GM12874 (cell line): ENCODE data around the gene SLC4A1.

Source experiments
- TF ChIP-seq, protein P1 (sequence below): IDR thresholded peaks from 2 replicates; pipeline ENCODE4 v1.5.1; 2011; ENCODE audit warnings: low read depth, mild to moderate bottlenecking, control low read depth, low read length, moderate library complexity; ENCODE audit not compliant: insufficient read depth

The SLC4A1 gene

DNA sequence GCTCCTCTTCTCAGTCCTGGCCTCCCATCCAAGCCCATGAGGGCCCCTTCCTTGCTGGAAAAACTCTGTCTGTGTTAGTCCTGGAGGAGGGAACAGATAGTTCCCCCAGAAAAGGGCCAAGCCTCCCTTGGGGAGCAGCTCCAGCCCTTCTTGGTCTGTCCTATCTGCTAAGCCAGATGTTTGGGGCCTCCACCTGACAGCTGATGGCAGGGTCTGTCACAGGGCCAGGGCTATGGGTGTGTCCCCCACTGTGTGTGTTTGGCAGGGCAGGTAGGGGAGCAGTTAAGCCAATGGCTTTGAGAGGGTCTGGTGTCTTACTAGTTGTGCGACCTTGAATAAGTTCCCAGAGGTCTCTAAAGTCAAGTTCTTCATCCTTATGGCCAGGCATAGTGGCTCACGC is 13.6 kb upstream of the SLC4A1 start:
- TF ChIP-seq, protein P1, sequence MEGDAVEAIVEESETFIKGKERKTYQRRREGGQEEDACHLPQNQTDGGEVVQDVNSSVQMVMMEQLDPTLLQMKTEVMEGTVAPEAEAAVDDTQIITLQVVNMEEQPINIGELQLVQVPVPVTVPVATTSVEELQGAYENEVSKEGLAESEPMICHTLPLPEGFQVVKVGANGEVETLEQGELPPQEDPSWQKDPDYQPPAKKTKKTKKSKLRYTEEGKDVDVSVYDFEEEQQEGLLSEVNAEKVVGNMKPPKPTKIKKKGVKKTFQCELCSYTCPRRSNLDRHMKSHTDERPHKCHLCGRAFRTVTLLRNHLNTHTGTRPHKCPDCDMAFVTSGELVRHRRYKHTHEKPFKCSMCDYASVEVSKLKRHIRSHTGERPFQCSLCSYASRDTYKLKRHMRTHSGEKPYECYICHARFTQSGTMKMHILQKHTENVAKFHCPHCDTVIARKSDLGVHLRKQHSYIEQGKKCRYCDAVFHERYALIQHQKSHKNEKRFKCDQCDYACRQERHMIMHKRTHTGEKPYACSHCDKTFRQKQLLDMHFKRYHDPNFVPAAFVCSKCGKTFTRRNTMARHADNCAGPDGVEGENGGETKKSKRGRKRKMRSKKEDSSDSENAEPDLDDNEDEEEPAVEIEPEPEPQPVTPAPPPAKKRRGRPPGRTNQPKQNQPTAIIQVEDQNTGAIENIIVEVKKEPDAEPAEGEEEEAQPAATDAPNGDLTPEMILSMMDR = no peak

DNA sequence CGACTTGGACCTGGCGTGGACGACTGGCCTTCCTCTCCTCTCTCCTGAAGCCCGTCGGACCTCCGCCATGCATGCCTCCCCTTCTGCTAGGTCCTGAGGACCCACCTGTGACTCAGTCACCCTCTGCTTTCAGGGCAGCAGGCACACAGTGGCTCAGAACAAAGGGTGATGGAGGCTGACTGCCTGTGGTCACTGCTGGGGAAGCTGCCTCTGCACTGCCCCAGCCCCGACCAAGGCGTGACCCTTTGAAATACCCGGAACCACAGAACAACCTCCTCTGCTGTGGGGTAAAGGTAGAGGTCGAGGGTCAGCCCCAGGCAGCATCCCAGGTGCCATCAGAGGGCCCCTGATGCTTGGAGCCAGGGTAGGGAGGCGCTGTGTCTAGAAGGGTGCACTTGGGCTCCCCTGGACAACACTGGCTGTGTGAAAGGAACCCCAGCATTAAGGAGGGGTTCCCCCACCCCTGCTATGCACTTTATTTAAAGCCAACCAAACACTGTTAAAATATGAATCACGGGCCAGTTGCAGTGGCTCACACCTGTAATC is 12.5 kb upstream of the SLC4A1 start:
- TF ChIP-seq, protein P1 = no peak

DNA sequence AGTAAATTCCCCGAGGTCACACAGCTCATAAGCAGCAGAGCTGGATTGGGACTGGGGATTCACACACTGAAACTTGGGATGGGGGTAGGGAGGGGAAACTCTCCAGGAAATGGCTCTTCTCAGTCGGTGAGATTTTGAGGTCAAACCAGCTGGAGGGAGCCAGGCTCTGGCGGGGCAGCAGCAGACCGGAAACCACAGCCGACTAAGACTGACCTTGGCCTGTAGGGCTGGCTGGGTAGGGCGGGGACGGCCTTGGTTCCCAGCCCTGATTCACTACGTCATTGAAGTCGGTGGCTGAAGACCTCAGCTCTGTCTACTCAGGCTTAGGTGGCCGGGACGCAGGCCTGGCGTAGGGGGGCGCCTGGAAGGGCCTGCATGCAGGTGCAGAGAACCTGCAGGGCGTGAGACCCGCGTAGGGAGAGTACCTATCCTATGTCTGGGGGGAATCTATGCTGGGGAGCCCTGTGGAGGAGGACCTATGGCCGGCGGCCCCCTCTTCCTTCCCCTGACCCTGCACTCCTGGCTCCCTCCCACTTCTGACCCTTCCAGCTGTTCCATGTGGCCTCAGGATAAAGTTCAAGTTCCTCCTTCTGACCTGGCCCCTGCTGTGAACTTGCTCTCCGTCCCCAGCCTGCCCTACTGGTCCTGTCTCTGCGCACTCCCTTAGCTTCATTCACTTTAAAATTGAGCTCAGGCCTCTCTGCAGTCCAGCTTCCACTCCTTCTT is 11.9 kb upstream of the SLC4A1 start:
- TF ChIP-seq, protein P1 = no peak

DNA sequence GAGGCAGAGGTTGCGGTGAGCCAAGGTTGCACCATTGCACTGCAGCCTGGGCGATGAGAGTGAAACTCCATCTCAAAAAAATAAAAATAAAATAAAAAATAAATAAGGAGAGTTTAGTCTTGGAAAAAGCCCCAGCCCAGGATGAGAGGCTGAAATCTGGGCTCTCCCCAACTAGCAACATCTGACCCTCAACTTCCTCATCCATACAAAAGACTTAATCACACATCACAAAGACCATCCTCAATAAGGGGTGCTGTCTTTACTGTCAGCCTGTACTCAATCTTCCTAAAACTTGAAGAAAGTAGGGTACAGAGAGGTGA is 11.4 kb upstream of the SLC4A1 start:
- TF ChIP-seq, protein P1 = no peak

DNA sequence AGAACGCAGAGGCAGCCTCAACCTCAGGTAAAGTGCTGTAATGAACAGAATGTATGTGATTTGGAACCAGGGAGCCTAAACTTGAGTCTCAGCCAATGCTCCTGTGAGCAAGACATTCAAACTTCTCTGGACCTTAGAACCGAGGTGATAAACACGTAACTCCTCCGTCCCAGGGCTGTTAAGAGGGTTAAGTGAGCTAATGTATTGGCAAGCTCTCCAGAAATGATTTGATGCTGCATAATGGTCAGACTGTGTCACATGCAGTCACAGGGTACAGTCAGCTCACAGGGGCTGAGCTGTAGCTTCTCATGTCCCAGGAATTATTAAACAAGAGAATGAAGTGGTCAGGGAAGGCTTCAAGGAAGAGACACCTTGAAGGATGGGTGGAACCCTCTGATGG is 10.0 kb upstream of the SLC4A1 start:
- TF ChIP-seq, protein P1 = no peak

DNA sequence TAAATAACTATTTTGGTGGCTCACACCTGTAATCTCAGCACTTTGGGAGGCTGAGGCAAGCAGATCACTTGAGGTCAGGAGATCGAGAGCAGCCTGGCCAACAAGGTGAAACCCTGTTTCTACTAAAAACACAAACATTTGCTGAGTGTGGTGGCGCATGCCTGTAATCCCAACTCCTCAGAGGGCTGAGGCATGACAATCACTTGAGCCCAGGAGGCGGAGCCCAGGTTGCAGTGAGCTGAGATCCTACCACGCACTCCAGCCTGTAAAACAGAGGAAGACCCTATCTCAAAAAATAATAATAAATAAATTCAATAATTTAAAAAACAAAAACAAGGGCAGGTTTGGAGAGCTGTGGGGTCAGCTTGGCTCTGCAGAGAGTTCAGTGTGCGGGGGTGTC is 5.7 kb upstream of the SLC4A1 start:
- TF ChIP-seq, protein P1 = no peak

DNA sequence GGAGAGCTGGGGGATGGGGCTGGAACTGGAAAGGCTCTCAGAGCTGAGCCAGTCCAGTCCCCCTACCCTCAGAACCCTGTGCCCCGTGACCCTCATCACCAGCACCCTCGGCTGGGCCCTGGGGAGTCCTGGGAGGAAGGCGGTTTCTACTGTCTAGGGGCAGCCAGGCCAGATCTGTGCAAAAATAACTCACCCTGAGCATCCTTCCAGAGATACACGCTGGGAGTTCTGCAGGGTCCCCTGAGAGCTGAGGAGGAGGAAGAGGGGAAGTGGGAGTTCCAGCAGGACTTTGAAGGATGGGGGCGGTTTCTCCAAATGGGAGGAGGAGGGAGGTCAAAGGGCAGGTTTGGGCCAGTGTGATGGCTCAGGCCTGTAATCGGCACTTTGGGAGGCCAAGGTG is 5.0 kb upstream of the SLC4A1 start:
- TF ChIP-seq, protein P1 = no peak
